Endothelial cell of umbilical vein (primary cell): Measurements from ENCODE around the gene ETFB. TPM values are rescaled to one million over a fixed set of nuclear protein-coding genes. Genes with fewer than 3 reads are reported as not detected.
A peak's percentile ranks its signal among the peaks of the same experiment; 100 is the strongest.

Experiments used
- BruUV-seq: library from RNA; stranded (reverse); fragments of 400-500 nt; replicated peaks from 2 replicates; lab custom pipeline; 2021; lab: Mats Ljungman, UMichigan
- CTCF ChIA-PET: fragments of 300-600, 350-600 bp; sonication (Branson Sonifier 250); formaldehyde crosslinking; loops from one replicate; lab custom pipeline; 2021; ENCODE audit warnings: antibody characterized with exemption, inconsistent platforms; lab: Charles Lee
- POLR2A ChIA-PET: fragments of 300-600, 350-600 bp; sonication (Branson Sonifier 250); formaldehyde crosslinking; loops from one replicate; lab custom pipeline; 2021; ENCODE audit warnings: antibody characterized with exemption, inconsistent platforms; lab: Charles Lee
- DNase-seq: peaks from one replicate; pipeline ENCODE4 v3.0.0-alpha.2; 2011; ENCODE audit warnings: low read depth, low spot score
- FAIRE-seq: peaks from 2 replicates; lab custom pipeline; 2011; peaks lifted over from hg19 to GRCh38; lab: Jason Lieb, UNC
- H2AFZ ChIP-seq: 2 replicates; pipeline ENCODE4 v1.6.0; 2012; ENCODE audit warnings: low read depth, low read length, control low read depth, inconsistent platforms
- H3K27ac ChIP-seq: 2 replicates; pipeline ENCODE4 v1.5.1; 2011; ENCODE audit warnings: low read depth, mild to moderate bottlenecking, control low read depth, low read length, moderate library complexity; ENCODE audit not compliant: insufficient read depth
- H3K27me3 ChIP-seq, 2 experiments: 2 replicates each; pipeline versions ENCODE4 v1.6.0 to v1.6.1; 2011; ENCODE audit warnings: low read length in 2 of 2, mixed read lengths in 1 of 2; ENCODE audit not compliant: control insufficient read depth in 2 of 2, insufficient read depth in 2 of 2
- H3K36me3 ChIP-seq, 2 experiments: 2 replicates in 1 of 2; 3 replicates in 1 of 2; pipeline ENCODE4 v1.5.1; 2011; ENCODE audit warnings: low read length in 2 of 2, mild to moderate bottlenecking in 1 of 2, moderate library complexity in 1 of 2; ENCODE audit not compliant: control insufficient read depth in 2 of 2, insufficient read depth in 2 of 2; ENCODE audit errors: extremely low read depth in 1 of 2
- H3K4me1 ChIP-seq: 3 replicates; pipeline ENCODE4 v1.5.1; 2011; ENCODE audit warnings: mild to moderate bottlenecking, low read length; ENCODE audit not compliant: control insufficient read depth, insufficient read depth; ENCODE audit errors: extremely low read depth
- H3K4me2 ChIP-seq: 2 replicates; pipeline ENCODE4 v1.6.1; 2011; ENCODE audit warnings: low read length, control low read depth, mixed read lengths; ENCODE audit not compliant: insufficient read depth
- H3K4me3 ChIP-seq, 3 experiments: fragments of 200-600 bp in 1 of 3; sonication (generic), shearing (Covaris generic) in 1 of 3; replicated peaks in 1 of 3; 2 replicates each; pipeline ENCODE4 v1.5.1; 2011 to 2016; ENCODE audit warnings: control low read depth in 3 of 3, low read length in 3 of 3, mild to moderate bottlenecking in 2 of 3, inconsistent platforms in 1 of 3, low read depth in 1 of 3, moderate library complexity in 1 of 3; ENCODE audit not compliant: insufficient read depth in 1 of 3
- H3K79me2 ChIP-seq: 2 replicates; pipeline ENCODE4 v1.6.0; 2012; ENCODE audit warnings: low read length, inconsistent platforms; ENCODE audit not compliant: control insufficient read depth, insufficient read depth
- H3K9ac ChIP-seq: replicated peaks from 2 replicates; pipeline ENCODE3; 2011; ENCODE audit warnings: low read length, control low read depth; ENCODE audit not compliant: insufficient read depth; ENCODE audit errors: extremely low read depth
- H3K9me1 ChIP-seq: replicated peaks from 3 replicates; pipeline ENCODE4 v1.6.0; 2011; ENCODE audit warnings: mild to moderate bottlenecking, low read length; ENCODE audit not compliant: control insufficient read depth, insufficient read depth; ENCODE audit errors: extremely low read depth
- H3K9me3 ChIP-seq: replicated peaks from 2 replicates; pipeline ENCODE4 v1.5.1; 2012; ENCODE audit warnings: low read length, inconsistent platforms; ENCODE audit not compliant: control insufficient read depth, insufficient read depth
- H4K20me1 ChIP-seq: replicated peaks from 2 replicates; pipeline ENCODE3; 2011; ENCODE audit warnings: mild to moderate bottlenecking, low read length; ENCODE audit not compliant: control insufficient read depth, insufficient read depth; ENCODE audit errors: extremely low read depth
- CTCF ChIP-seq, 2 donors: IDR thresholded peaks; 1 replicate in 1 of 2; 2 replicates in 1 of 2; pipeline ENCODE4 v1.5.1; 2011; ENCODE audit warnings: low read length in 2 of 2, mild to moderate bottlenecking in 2 of 2, moderate library complexity in 2 of 2, control low read depth in 1 of 2, inconsistent platforms in 1 of 2, low read depth in 1 of 2; ENCODE audit not compliant: insufficient read depth in 1 of 2; ENCODE audit errors: extremely low read depth in 1 of 2
- EZH2 ChIP-seq: IDR thresholded peaks from 2 replicates; pipeline ENCODE4 v1.6.1; 2012; ENCODE audit warnings: borderline replicate concordance, low read depth, mild to moderate bottlenecking, moderate library complexity, low read length, inconsistent platforms; ENCODE audit not compliant: severe bottlenecking
- FOS ChIP-seq: IDR thresholded peaks from 2 replicates; pipeline ENCODE4 v1.6.1; 2011; ENCODE audit warnings: mild to moderate bottlenecking, low read length, moderate library complexity, borderline replicate concordance; ENCODE audit not compliant: insufficient read depth
- GATA2 ChIP-seq: IDR thresholded peaks from 2 replicates; pipeline ENCODE4 v1.7.0; 2011; ENCODE audit warnings: low read depth, mild to moderate bottlenecking, moderate library complexity, mixed read lengths, low read length; ENCODE audit not compliant: insufficient read length, insufficient read depth
- JUN ChIP-seq: IDR thresholded peaks from 2 replicates; pipeline ENCODE4 v1.6.1; 2011; ENCODE audit warnings: borderline replicate concordance, low read depth; ENCODE audit not compliant: insufficient read length, insufficient read depth
- MYC ChIP-seq: IDR thresholded peaks from one replicate; pipeline ENCODE4 v1.6.1; 2011; ENCODE audit warnings: mild to moderate bottlenecking, low read depth, low read length
- POLR2A ChIP-seq: IDR thresholded peaks from 2 replicates; pipeline ENCODE4 v1.6.1; 2012; ENCODE audit warnings: low read depth, mild to moderate bottlenecking, control low read depth, low read length
- dilution Hi-C: fragments of 300-500 bp; cut with MboI; formaldehyde crosslinking; loops from one replicate; pipeline ENCODE4 v1.15.0; 2019; ENCODE audit warnings: low sequenced_read_pairs; ENCODE audit not compliant: extremely low pct_ligation_motif_present
- intact Hi-C: fragments of 100-400 bp; cut with micrococcal nuclease; formaldehyde crosslinking; loops from one replicate; pipeline ENCODE4 v1.10.0; 2022
- polyA plus RNA-seq, 4 experiments: library from polyadenylated mRNA; depleted of rRNA in 3 of 4; stranded (reverse) in 3 of 4; unstranded in 1 of 4; fragments of >200 nt; gene quantifications; 2 replicates each; pipeline versions ENCODE4 v1.2.1 to v1.2.3, GENCODE V29; 2011 to 2012; ENCODE audit warnings: missing spikeins in 1 of 4
- total RNA-seq: library from RNA; stranded (reverse); gene quantifications from 2 replicates; pipeline ENCODE4 v1.2.3, GENCODE V29; 2021
- TF ChIP-seq, protein P1 (sequence below): IDR thresholded peaks from 2 replicates; pipeline ENCODE4 v1.6.1; 2011; ENCODE audit not compliant: insufficient read depth, insufficient read length

The ETFB gene
- total and polyA plus RNA-seq, 2 donors (not counting 3 experiments of a cell fraction or from before 2014, with no cell fraction given), result 54.1 to 99.2 TPM

- ChIA-PET CTCF (no interaction called here), POLR2A (no interaction called here)
- no peaks in the 10 kb centered on the region for H3K9me3 ChIP-seq
- no peaks in the 10 kb centered on the region for H3K27me3 ChIP-seq
- H2AFZ ChIP-seq, result no peak overlapping the region
- intact Hi-C loops (no loop called here), dilution Hi-C loops (no loop called here)
- H4K20me1 ChIP-seq, result no peaks in the 10 kb centered on the region
- no peak overlapping the region for H3K9ac ChIP-seq
- H3K4me3 ChIP-seq, result no peak overlapping the region
- no peaks in the 10 kb centered on the region for H3K79me2 ChIP-seq
- DNase-seq (no peak), FAIRE-seq (no peak)
- H3K4me1 ChIP-seq, result no peaks in the 10 kb centered on the region
- no peak overlapping the region for H3K4me2 ChIP-seq
- no peak for TF ChIP-seq GATA2
- TF ChIP-seq CTCF (IDR thresholded peaks at IDR 0.05; ENCODE audit: extremely low read depth in 1 of 2, insufficient read depth in 1 of 2, low read depth in 1 of 2, low read length in 2 of 2), result peak in 1 of 2 donors; percentile 6
- no peaks in the 10 kb centered on the region for H3K9me1 ChIP-seq
- no TSS peak for BruUV-seq
- H3K27ac ChIP-seq, result no peak overlapping the region
- peaks cover 0 to 3% of the 10 kb centered on the region in 2 experiments for H3K36me3 ChIP-seq
Measured at GRCh38 chr19:51346742-51347141, 19.4 kb downstream of the ETFB start.

GRCh38 chr19:51345076-51345620 lies 21.0 kb downstream of the ETFB start:
- peaks cover 2% of the 10 kb centered on the region for H3K4me1 ChIP-seq
- no peak overlapping the region for H3K4me2 ChIP-seq
- no peaks in the 10 kb centered on the region for H3K9me3 ChIP-seq
- H3K4me3 ChIP-seq, result no peak overlapping the region
- no peak overlapping the region for H3K9ac ChIP-seq
- no peaks in the 10 kb centered on the region for H3K27me3 ChIP-seq
- H3K27ac ChIP-seq, result no peak overlapping the region
- DNase-seq (no peak), FAIRE-seq (no peak)
- no peak overlapping the region for H2AFZ ChIP-seq
- no peaks in the 10 kb centered on the region for H4K20me1 ChIP-seq
- no peaks in the 10 kb centered on the region for H3K79me2 ChIP-seq
- CTCF ChIA-PET, result no interaction called here
- H3K9me1 ChIP-seq, result no peaks in the 10 kb centered on the region
- POLR2A ChIA-PET, result no interaction called here
- intact Hi-C loops (no loop called here), dilution Hi-C loops (no loop called here)
- TF ChIP-seq JUN (no peak), POLR2A (no peak), EZH2 (no peak), MYC (no peak), FOS (no peak), CTCF (IDR thresholded peaks at IDR 0.05; ENCODE audit: extremely low read depth in 1 of 2, insufficient read depth in 1 of 2, low read depth in 1 of 2, low read length in 2 of 2) (no peak)
- TF ChIP-seq, protein P1, sequence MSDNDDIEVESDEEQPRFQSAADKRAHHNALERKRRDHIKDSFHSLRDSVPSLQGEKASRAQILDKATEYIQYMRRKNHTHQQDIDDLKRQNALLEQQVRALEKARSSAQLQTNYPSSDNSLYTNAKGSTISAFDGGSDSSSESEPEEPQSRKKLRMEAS, result no peak
- no peaks in the 10 kb centered on the region for H3K36me3 ChIP-seq
- no TSS peak for BruUV-seq
